ENCODE measurements around the gene CREB5.
"Not testable (repeated sequence)": the region's sequence is repeated elsewhere in the genome, so short reads cannot be mapped to it uniquely, and the experiment has no call there.

The CREB5 gene

GRCh38 chr7:28807396-28807994 is 395.2 kb downstream of the CREB5 start:
- Mint-ChIP-seq H3K4me1 (ENCODE audit: low read depth) (no peaks in the 10 kb centered on the region), H3K27ac (no peak overlapping the region), H3K4me3 (no peak overlapping the region)

GRCh38 chr7:28808796-28809533 is 396.6 kb downstream of the CREB5 start:
- Mint-ChIP-seq H3K27ac (no peak overlapping the region), H3K9me3 (no peaks in the 10 kb centered on the region), H3K4me1 (ENCODE audit: low read depth) (no peaks in the 10 kb centered on the region), H3K4me3 (no peak overlapping the region), H3K27me3 (ENCODE audit: low read depth) (no peaks in the 10 kb centered on the region), H3K36me3 (ENCODE audit: low read depth) (no peaks in the 10 kb centered on the region)

More at GRCh38 chr7:28807396-28807994, 395.2 kb downstream of the CREB5 start:
- H3K36me3 Mint-ChIP-seq (ENCODE audit: low read depth): no peaks in the 10 kb centered on the region
- H3K9me3 Mint-ChIP-seq: no peaks in the 10 kb centered on the region
- no peaks in the 10 kb centered on the region for H3K27me3 Mint-ChIP-seq (ENCODE audit: low read depth)

- H3K9me3 Mint-ChIP-seq: no peaks in the 10 kb centered on the region
- H3K27ac Mint-ChIP-seq: no peak overlapping the region
- no peak overlapping the region for H3K4me3 Mint-ChIP-seq
- H3K36me3 Mint-ChIP-seq (ENCODE audit: low read depth): no peaks in the 10 kb centered on the region
- H3K27me3 Mint-ChIP-seq (ENCODE audit: low read depth): no peaks in the 10 kb centered on the region
- H3K4me1 Mint-ChIP-seq (ENCODE audit: low read depth): no peaks in the 10 kb centered on the region
These were observed 398.7 kb downstream of the CREB5 start for GRCh38 chr7:28811008-28811407.

DNA sequence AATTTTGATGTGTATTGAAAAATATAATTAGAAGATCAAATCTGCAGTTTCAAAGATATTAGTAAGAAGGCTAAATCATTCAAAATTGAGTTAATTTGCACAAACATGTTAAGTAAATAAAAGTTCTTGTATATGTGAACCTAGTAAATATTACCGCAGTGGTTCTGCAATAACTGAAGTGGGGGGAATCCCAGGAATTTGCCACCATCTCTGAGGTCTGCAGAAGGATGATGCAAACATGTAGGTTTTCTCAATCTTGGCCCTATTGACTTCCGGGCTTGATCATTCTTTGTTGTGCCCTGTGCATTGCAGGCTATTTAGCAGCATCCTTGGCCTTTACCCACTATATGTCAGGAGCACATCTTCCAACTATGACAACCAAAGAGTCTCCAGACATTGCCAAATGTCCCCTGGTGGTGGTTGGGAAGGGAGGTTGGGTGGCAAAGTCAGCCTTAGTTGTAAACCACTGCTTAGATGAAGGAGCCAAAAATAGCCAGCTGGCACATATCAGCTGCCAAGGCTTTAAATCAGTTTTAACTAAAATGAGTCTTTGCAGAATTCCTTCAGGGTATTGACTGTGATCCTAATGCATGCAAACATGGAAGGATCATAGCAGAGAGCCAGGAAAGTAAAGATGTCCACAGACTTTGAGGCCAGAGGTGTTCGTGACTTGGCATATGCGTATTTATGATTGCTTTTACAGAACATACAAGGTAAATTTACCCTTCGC is 399.5 kb downstream of the CREB5 start:
- H3K4me3 Mint-ChIP-seq: no peak overlapping the region
- no peaks in the 10 kb centered on the region for H3K4me1 Mint-ChIP-seq (ENCODE audit: low read depth)
- H3K27ac Mint-ChIP-seq: no peak overlapping the region
- H3K27me3 Mint-ChIP-seq (ENCODE audit: low read depth): no peaks in the 10 kb centered on the region
- no peaks in the 10 kb centered on the region for H3K9me3 Mint-ChIP-seq
- no peaks in the 10 kb centered on the region for H3K36me3 Mint-ChIP-seq (ENCODE audit: low read depth)

GRCh38 chr7:28812616-28813015 is 400.3 kb downstream of the CREB5 start:
- Mint-ChIP-seq H3K36me3 (ENCODE audit: low read depth) (no peaks in the 10 kb centered on the region), H3K9me3 (no peaks in the 10 kb centered on the region), H3K27ac (no peak overlapping the region), H3K4me1 (ENCODE audit: low read depth) (no peaks in the 10 kb centered on the region), H3K4me3 (no peak overlapping the region), H3K27me3 (ENCODE audit: low read depth) (no peaks in the 10 kb centered on the region)

- no peak overlapping the region for H3K4me3 Mint-ChIP-seq
- H3K27ac Mint-ChIP-seq: no peak overlapping the region
- no peaks in the 10 kb centered on the region for H3K27me3 Mint-ChIP-seq (ENCODE audit: low read depth)
- no peaks in the 10 kb centered on the region for H3K36me3 Mint-ChIP-seq (ENCODE audit: low read depth)
- no peaks in the 10 kb centered on the region for H3K4me1 Mint-ChIP-seq (ENCODE audit: low read depth)
- H3K9me3 Mint-ChIP-seq: no peaks in the 10 kb centered on the region
These were observed 401.1 kb downstream of the CREB5 start for GRCh38 chr7:28813243-28813962.

- Mint-ChIP-seq H3K9me3 (no peaks in the 10 kb centered on the region), H3K4me3 (no peak overlapping the region), H3K27me3 (ENCODE audit: low read depth) (no peaks in the 10 kb centered on the region), H3K27ac (no peak overlapping the region), H3K36me3 (ENCODE audit: low read depth) (no peaks in the 10 kb centered on the region), H3K4me1 (ENCODE audit: low read depth) (no peaks in the 10 kb centered on the region)
These were observed 403.1 kb downstream of the CREB5 start for GRCh38 chr7:28815369-28815927.

DNA sequence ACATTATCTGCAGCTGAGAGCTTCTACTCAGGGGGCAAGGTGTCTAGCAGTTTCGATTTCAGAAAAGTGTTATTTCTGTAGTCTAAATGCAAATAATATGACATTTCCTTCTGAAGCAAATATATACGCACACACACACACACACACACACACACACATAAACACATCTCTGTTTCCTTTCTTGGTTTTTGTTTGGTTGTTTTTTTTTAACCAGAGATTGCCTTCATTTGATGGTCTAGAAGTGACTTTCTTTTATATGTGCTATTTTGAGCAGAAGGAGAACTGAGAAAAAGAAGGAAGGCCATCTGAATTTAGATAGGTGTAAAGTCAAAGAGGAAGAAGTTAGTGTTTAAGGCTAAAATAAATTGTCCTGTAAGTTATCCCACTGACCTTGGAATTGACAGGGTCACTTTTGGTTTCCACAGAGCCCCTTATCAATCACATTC is 403.6 kb downstream of the CREB5 start:
- Mint-ChIP-seq H3K27me3 (ENCODE audit: low read depth) (no peaks in the 10 kb centered on the region), H3K4me1 (ENCODE audit: low read depth) (no peaks in the 10 kb centered on the region), H3K4me3 (no peak overlapping the region), H3K36me3 (ENCODE audit: low read depth) (no peaks in the 10 kb centered on the region), H3K27ac (no peak overlapping the region), H3K9me3 (no peaks in the 10 kb centered on the region)

DNA sequence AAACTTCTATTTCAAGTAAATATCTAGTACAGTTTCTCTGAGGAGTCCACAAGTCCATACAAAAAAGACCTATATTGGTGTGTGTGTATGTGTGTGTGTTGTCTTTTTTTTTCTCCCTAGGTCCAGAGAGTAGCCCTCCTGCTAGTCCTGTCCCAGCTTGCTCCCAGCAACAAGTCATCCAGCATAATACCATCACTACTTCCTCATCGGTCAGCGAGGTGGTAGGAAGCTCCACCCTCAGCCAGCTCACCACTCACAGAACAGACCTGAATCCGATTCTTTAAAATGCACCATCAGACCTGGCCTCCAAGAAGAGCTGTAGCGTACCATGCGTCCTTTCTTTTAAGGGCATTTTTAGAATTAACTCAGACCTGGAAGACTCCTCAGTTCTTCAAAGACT is 406.7 kb downstream of the CREB5 start:
- Mint-ChIP-seq H3K9me3 (no peaks in the 10 kb centered on the region), H3K27me3 (ENCODE audit: low read depth) (peaks cover 7% of the 10 kb centered on the region), H3K27ac (no peak overlapping the region), H3K36me3 (ENCODE audit: low read depth) (no peaks in the 10 kb centered on the region), H3K4me3 (no peak overlapping the region), H3K4me1 (ENCODE audit: low read depth) (no peaks in the 10 kb centered on the region)

GRCh38 chr7:28823582-28823981 is 411.3 kb downstream of the CREB5 start:
- H3K9me3 Mint-ChIP-seq: no peaks in the 10 kb centered on the region
- H3K27ac Mint-ChIP-seq: no peak overlapping the region
- no peaks in the 10 kb centered on the region for H3K4me1 Mint-ChIP-seq (ENCODE audit: low read depth)
- no peak overlapping the region for H3K4me3 Mint-ChIP-seq
- H3K27me3 Mint-ChIP-seq (ENCODE audit: low read depth): peaks cover 7% of the 10 kb centered on the region
- H3K36me3 Mint-ChIP-seq (ENCODE audit: low read depth): no peaks in the 10 kb centered on the region

GRCh38 chr7:28825817-28826448 is 413.6 kb downstream of the CREB5 start:
- H3K4me3 Mint-ChIP-seq; H3K9me3 Mint-ChIP-seq; H3K27ac Mint-ChIP-seq; H3K27me3 Mint-ChIP-seq (ENCODE audit: low read depth); H3K36me3 Mint-ChIP-seq (ENCODE audit: low read depth); H3K4me1 Mint-ChIP-seq (ENCODE audit: low read depth): not testable (repeated sequence)

- Mint-ChIP-seq H3K4me1 (ENCODE audit: low read depth) (no peaks in the 10 kb centered on the region), H3K9me3 (no peaks in the 10 kb centered on the region), H3K27ac (no peak overlapping the region), H3K27me3 (ENCODE audit: low read depth) (no peaks in the 10 kb centered on the region), H3K36me3 (ENCODE audit: low read depth) (no peaks in the 10 kb centered on the region), H3K4me3 (no peak overlapping the region)
These were observed 418.5 kb downstream of the CREB5 start for GRCh38 chr7:28830846-28831245.

GRCh38 chr7:28832669-28833068 is 420.4 kb downstream of the CREB5 start:
- Mint-ChIP-seq H3K4me3 (no peak overlapping the region), H3K27me3 (ENCODE audit: low read depth) (no peaks in the 10 kb centered on the region), H3K36me3 (ENCODE audit: low read depth) (no peaks in the 10 kb centered on the region), H3K27ac (no peak overlapping the region), H3K9me3 (no peaks in the 10 kb centered on the region), H3K4me1 (ENCODE audit: low read depth) (no peaks in the 10 kb centered on the region)

- H3K27me3 Mint-ChIP-seq (ENCODE audit: low read depth): no peaks in the 10 kb centered on the region
- no peaks in the 10 kb centered on the region for H3K9me3 Mint-ChIP-seq
- H3K4me1 Mint-ChIP-seq (ENCODE audit: low read depth): no peaks in the 10 kb centered on the region
- H3K36me3 Mint-ChIP-seq (ENCODE audit: low read depth): no peaks in the 10 kb centered on the region
- no peak overlapping the region for H3K27ac Mint-ChIP-seq
- no peak overlapping the region for H3K4me3 Mint-ChIP-seq
These were observed 423.5 kb downstream of the CREB5 start for GRCh38 chr7:28835800-28836199.
